NCI-H2227 treated with DMSO at 0.1 percent for 48 hours (cell line): ENCODE results near the gene CEP135.
A peak's percentile ranks its signal among the peaks of the same experiment; 100 is the strongest.
"Not testable (repeated sequence)": the region's sequence is repeated elsewhere in the genome, so short reads cannot be mapped to it uniquely, and the experiment has no call there.

Source experiments
- DNase-seq: peaks from one replicate; lab custom pipeline; 2025; lab: John Stamatoyannopoulos, UW

CEP135 gene, protein sequence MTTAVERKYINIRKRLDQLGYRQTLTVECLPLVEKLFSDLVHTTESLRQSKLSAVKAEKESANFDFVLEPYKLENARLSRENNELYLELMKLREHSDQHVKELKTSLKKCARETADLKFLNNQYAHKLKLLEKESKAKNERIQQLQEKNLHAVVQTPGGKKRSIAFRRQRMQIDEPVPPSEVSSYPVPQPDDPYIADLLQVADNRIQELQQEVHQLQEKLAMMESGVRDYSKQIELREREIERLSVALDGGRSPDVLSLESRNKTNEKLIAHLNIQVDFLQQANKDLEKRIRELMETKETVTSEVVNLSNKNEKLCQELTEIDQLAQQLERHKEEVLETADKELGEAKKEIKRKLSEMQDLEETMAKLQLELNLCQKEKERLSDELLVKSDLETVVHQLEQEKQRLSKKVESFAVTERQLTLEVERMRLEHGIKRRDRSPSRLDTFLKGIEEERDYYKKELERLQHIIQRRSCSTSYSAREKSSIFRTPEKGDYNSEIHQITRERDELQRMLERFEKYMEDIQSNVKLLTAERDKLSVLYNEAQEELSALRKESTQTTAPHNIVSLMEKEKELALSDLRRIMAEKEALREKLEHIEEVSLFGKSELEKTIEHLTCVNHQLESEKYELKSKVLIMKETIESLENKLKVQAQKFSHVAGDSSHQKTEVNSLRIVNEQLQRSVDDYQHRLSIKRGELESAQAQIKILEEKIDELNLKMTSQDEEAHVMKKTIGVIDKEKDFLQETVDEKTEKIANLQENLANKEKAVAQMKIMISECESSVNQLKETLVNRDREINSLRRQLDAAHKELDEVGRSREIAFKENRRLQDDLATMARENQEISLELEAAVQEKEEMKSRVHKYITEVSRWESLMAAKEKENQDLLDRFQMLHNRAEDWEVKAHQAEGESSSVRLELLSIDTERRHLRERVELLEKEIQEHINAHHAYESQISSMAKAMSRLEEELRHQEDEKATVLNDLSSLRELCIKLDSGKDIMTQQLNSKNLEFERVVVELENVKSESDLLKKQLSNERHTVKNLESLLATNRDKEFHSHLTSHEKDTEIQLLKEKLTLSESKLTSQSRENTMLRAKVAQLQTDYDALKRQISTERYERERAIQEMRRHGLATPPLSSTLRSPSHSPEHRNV

GRCh38 chr4:55948726-55949481, at the start of gene CEP135:
Gene CEP135 (plus strand): TSS chr4:55948945. CDS start chr4:55952131, 3,186 bp downstream.
- peak; percentile 84 for DNase-seq

DNA sequence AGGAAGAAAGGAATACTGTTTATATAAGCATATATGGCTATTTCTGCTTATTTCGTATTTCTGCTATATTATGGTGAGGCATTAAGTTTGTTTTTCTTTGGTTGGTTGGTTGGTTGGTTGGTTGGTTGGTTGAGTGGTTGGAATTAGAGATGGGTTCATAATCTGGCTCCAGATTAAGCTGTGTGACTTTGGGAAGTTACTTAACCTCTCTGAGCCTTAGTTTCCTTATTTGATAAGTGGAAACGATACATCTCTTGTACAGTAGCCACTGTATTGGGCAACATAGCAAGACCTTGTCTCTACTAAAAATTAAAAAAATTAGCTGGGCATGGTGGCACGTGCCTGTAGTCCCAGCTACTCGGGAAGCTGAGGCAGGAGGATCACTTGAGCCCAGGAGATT, 46.1 kb upstream of the CEP135 start:
- DNase-seq: no peak

DNA sequence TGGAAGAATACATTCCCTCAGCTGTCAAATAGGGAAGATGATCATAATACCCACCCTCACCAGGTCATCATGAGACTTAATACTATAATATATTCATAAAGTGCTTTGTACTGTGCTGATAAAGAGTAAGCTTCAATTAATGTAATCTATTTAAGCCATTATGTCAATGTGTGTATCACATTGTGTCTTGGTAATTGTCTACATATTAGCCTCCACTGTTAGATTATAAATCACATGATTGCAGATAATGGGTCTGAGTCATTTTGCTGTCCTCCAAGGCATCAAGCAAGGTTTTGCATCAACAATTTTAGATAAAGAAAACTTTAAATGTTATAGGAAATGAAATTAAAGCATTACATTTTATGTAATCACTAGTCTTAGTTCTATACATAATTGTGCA, 45.2 kb upstream of the CEP135 start:
- DNase-seq: no peak

DNA sequence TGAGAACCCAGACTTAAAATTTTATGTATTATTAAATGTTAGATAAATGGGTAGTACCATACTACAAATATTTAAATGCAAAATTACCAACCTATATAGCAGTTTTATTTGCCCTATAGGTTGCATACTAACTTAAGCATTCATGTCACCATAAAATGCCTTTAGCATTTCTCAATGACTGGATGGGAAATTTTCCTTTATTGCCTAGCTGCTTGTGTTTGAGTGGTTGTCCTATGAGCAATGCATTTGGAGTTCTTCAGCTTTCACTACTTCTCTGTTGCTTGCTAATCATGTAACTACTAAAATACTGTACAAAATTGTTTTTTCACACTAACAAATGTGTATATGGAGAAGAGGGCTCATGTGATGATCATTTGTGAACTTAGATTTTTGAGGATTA, 44.2 kb upstream of the CEP135 start:
- no peak for DNase-seq

DNA sequence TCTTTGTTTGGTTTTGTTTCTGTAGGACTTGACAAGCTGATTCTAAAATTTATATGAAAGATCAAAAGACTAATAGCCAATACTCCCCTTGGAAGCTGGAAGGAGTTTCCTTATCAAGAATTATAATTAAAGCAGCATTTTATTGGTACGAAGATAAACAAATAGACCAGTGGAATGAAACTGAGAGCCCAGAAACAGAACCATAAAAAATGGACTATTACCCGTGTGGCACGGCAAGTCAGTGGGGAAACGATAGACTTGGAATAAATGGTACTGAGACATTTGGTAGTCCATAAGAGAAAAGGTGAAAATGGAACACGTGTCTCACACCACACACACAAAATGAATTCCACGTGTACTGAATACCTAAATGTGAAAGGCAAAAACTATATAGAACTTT, 42.4 kb upstream of the CEP135 start:
- no peak for DNase-seq

- DNase-seq: no peak
Observed at GRCh38 chr4:55906989-55907388, 41.8 kb upstream of the CEP135 start.

DNA sequence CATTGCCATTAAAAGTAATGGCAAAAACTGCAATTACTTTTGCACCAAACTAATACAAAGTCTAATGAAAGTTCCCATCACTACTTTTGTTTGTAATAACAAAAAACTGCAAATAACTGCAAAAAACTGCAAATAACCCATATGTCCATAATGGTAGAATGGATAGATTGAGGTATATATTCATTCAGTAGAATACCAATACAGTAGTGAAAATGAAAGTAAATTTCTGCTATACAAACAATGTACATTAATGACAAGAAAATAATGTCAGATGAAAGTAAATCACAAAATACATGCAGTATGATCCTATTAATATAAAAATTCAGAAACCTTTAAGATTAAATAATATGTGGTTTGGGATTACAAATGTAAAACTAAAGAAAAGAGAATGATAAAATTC, 41.3 kb upstream of the CEP135 start:
- DNase-seq: no peak

- DNase-seq: no peak
Observed at GRCh38 chr4:55910140-55910539, 38.6 kb upstream of the CEP135 start.

DNA sequence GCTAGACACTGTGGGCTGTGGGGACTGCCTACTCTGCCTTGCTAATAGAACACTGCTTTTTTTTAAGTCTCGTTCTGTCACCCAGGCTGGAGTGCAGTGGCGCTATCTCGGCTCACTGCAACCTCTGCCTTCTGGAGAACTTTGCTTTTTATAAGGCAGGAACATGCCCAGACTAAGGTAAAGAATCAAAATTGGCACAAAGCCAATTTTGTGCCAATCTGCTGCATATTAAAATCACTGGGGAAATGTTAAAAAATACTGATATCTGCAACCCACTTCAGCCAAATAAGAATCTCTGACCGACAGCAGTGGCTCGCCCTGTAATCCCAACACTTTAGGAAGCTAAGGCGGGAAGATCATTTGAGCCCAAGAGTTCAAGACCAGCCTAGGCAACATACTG, 36.5 kb upstream of the CEP135 start:
- no peak for DNase-seq

- no peak for DNase-seq
Observed at GRCh38 chr4:55920571-55920970, 28.2 kb upstream of the CEP135 start.

GRCh38 chr4:55921093-55921492, 27.7 kb upstream of the CEP135 start:
- no peak for DNase-seq

- no peak for DNase-seq
Observed at GRCh38 chr4:55925241-55925640, 23.5 kb upstream of the CEP135 start.

GRCh38 chr4:55926610-55927009, 22.1 kb upstream of the CEP135 start:
- no peak for DNase-seq

GRCh38 chr4:55927803-55928437, 20.8 kb upstream of the CEP135 start:
- DNase-seq: no peak

DNA sequence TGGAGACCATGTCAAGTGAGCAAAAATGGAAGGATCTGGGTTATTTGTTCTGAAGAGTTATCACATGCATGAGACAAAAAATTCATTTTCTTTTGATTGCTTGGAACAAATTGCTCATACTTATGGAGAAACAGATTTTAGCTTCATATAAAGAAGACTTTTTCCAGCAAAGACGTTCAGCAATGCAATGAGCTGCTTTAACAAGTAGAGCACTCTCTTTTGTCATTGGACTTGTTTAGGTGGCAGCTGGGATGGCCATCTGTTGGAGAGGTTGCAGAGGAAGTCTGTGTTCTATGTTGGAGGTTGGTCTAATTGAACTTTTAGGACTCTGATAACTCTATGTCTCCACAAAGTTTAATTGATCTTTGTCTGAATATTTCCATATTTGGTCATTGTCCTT, 19.9 kb upstream of the CEP135 start:
- no peak for DNase-seq

DNA sequence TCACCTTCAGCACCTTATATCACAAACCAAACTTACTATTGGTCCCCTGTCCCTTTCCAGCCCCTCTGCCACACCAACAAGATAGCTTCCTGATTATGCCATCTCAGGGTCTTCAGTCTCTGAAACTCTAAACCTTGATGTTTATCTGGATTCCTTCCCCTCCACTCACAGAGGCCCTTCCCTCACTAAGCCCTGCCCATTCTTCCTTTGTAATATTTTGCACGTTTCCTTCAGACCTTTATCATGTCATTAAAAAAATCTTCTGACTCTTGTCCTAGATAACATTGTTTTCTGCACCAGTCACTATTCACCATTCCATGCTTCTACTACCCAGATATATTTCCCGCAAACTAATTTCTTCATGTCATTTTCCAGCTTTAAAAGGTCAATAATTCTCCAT, 17.7 kb upstream of the CEP135 start:
- no peak for DNase-seq

DNA sequence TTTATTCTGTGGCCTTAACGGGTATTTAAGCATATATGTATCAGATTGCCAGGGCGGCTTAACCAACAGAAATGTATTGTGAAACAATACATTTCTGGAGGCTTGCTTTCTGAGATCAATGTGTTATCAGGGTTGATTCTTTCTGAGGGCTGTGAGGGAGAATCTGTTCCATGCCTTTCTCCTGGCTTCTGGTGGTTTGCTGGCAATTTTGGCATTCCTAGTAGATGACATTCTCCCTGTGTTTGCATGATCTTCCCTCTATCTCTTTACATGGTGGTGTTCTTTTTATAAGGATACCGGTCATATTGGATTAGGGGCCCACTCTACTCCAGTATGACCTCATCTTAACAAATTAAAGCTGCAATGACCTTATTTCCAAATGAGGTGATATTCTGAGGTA, 16.9 kb upstream of the CEP135 start:
- DNase-seq: no peak

- DNase-seq: no peak
Observed at GRCh38 chr4:55932511-55932910, 16.2 kb upstream of the CEP135 start.

- DNase-seq: no peak
Observed at GRCh38 chr4:55933611-55934010, 15.1 kb upstream of the CEP135 start.

GRCh38 chr4:55935907-55936306, 12.8 kb upstream of the CEP135 start:
- DNase-seq: not testable (repeated sequence)

GRCh38 chr4:55938481-55938880, 10.3 kb upstream of the CEP135 start:
- DNase-seq: no peak
